Adrenal gland (tissue), 5 donors: ENCODE measurements around the gene BABAM2.

ENCODE experiments used
- POLR2A ChIP-seq, 2 donors: fragments of 450-650 bp; IDR thresholded peaks; one replicate each; pipeline ENCODE4 v1.6.1; 2017; ENCODE audit warnings: antibody characterized with exemption in 2 of 2, mild to moderate bottlenecking in 2 of 2, moderate library complexity in 1 of 2
- TF ChIP-seq, protein P1 (sequence below), 6 experiments: fragments of 450-650 bp in 4 of 6; fragments of 200-600 bp in 2 of 6; sonication (generic) in 1 of 6; IDR thresholded peaks; 1 replicate in 5 of 6; 2 replicates in 1 of 6; pipeline versions ENCODE4 v1.5.1 to v1.8.0; 2016 to 2021; ENCODE audit warnings: antibody characterized with exemption in 6 of 6, mild to moderate bottlenecking in 2 of 6, moderate library complexity in 1 of 6
- donor health status: DM: no; HTN: no; CAD: no.

DNA sequence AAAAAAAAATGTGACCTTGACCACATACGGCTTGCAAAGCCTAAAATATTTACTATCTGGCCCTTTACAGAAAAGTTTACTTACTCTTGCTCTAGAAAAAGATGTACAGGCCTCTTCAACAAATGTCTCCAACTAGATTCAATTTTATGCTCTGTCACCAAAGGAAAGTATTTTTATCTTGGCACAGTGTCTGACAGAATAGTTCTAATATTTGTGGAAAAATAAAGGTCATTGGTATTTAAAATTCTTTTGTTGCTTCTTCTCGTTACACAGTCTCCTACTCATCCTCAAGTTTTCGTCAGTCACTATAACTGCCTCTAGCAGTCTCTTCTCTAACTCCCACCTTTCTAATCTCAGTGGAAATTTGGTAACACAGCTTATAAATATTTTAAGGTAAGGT is 1.7 kb upstream of the BABAM2 start:
- TF ChIP-seq, protein P1, sequence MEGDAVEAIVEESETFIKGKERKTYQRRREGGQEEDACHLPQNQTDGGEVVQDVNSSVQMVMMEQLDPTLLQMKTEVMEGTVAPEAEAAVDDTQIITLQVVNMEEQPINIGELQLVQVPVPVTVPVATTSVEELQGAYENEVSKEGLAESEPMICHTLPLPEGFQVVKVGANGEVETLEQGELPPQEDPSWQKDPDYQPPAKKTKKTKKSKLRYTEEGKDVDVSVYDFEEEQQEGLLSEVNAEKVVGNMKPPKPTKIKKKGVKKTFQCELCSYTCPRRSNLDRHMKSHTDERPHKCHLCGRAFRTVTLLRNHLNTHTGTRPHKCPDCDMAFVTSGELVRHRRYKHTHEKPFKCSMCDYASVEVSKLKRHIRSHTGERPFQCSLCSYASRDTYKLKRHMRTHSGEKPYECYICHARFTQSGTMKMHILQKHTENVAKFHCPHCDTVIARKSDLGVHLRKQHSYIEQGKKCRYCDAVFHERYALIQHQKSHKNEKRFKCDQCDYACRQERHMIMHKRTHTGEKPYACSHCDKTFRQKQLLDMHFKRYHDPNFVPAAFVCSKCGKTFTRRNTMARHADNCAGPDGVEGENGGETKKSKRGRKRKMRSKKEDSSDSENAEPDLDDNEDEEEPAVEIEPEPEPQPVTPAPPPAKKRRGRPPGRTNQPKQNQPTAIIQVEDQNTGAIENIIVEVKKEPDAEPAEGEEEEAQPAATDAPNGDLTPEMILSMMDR (IDR thresholded peaks at IDR 0.05), result no peak
- peak; percentile 22 to 52 for TF ChIP-seq POLR2A (IDR thresholded peaks at IDR 0.05)
